Measurements from ENCODE around the gene ZNF844. TPM values are rescaled to one million over a fixed set of nuclear protein-coding genes. Genes with fewer than 3 reads are reported as not detected.
"Not testable (repeated sequence)": the region's sequence is repeated elsewhere in the genome, so short reads cannot be mapped to it uniquely, and the experiment has no call there.

The ZNF844 gene
- total RNA-seq, 4 donors from 2014 or later = 2.5 to 13.4 (median 4.8) TPM

GRCh38 chr19:12092956-12093355 lies 28.4 kb downstream of the ZNF844 start:
- no peak for ATAC-seq (ENCODE audit: low FRiP score)

DNA sequence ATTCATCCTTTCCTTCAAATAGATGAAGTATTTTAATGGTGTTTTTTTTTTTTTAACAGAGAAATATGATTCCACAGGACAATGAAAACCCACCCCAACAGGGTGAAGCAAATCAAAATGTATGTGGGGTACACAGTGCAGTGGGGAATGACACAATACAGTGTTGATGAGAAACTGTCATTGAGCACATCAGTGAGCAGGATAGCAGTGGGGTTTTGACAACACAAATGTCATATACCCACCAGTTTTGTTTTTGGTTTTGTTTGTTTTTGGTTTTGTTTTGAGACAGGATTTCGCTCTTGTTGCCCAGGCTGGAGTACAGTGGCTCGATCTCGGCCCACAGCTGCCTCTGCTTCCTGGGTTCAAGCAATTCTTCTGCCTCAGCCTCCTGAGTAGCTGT lies 29.2 kb downstream of the ZNF844 start:
- DNase-seq (ENCODE audit: low spot score) (no peak), ATAC-seq (ENCODE audit: low FRiP score) (no peak)
- TF ChIP-seq, protein P1, sequence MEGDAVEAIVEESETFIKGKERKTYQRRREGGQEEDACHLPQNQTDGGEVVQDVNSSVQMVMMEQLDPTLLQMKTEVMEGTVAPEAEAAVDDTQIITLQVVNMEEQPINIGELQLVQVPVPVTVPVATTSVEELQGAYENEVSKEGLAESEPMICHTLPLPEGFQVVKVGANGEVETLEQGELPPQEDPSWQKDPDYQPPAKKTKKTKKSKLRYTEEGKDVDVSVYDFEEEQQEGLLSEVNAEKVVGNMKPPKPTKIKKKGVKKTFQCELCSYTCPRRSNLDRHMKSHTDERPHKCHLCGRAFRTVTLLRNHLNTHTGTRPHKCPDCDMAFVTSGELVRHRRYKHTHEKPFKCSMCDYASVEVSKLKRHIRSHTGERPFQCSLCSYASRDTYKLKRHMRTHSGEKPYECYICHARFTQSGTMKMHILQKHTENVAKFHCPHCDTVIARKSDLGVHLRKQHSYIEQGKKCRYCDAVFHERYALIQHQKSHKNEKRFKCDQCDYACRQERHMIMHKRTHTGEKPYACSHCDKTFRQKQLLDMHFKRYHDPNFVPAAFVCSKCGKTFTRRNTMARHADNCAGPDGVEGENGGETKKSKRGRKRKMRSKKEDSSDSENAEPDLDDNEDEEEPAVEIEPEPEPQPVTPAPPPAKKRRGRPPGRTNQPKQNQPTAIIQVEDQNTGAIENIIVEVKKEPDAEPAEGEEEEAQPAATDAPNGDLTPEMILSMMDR (IDR thresholded peaks at IDR 0.05) = no peak

More at GRCh38 chr19:12092956-12093355, 28.4 kb downstream of the ZNF844 start:
- TF ChIP-seq, protein P1 (IDR thresholded peaks at IDR 0.05) = no peak
- no peak for DNase-seq (ENCODE audit: low spot score)

DNA sequence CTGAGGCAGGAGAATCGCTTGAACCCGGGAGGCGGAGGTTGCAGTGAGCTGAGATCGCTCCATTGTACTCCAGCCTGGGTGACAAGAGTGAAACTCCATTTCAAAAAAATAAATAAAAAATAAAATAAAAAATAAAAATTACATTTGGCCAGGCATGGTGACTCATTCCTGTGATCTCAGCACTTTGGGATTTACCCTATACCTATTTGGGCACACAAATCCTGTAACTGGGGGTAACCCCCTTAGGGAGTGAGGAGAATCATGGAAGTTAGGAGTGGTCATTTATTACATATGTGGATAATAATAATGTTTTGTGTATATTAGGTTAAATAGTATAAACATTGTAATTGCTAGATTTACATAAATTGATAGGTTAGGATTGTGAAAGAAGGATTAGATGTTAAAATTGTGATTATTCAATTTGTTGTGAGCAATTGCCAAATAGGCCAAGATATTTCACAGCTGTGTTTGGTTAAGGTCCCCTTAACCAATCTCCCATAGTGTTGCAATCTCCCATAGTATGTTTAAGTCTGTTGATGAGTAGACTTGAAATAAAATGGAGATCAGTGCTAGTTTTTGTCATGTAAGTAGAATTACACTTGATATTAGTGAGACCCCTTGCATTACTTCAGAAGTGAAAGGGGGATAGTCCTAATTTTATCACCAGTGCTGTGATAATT lies 30.7 kb downstream of the ZNF844 start:
- ATAC-seq (ENCODE audit: low FRiP score) = no peak
- no peak for DNase-seq (ENCODE audit: low spot score)
- TF ChIP-seq, protein P1 (IDR thresholded peaks at IDR 0.05) = no peak

DNA sequence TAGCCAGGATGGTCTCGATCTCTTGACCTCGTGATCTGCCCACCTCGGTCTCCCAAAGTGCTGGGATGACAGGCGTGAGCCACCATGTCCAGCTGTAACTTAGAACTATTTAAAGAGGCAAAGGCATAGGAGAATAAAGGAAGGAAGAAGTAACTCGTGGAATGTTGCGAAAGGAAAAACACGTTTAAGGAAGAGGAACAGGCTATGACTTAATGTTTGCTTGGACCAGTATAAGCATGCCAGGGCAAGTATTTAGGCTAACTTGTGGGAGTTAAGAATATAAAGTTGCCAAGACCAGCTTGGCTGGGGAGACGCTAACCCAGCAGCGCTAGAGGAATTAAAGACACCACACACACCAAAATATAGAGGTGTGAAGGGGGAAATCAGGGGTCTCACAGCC lies 33.5 kb downstream of the ZNF844 start:
- DNase-seq (ENCODE audit: low spot score) = no peak
- TF ChIP-seq, protein P1 (IDR thresholded peaks at IDR 0.05) = no peak
- no peak for ATAC-seq (ENCODE audit: low FRiP score)

- not testable (repeated sequence) for ATAC-seq (ENCODE audit: low FRiP score); DNase-seq (ENCODE audit: low spot score)
Observed at GRCh38 chr19:12103909-12104308, 39.4 kb downstream of the ZNF844 start.

DNA sequence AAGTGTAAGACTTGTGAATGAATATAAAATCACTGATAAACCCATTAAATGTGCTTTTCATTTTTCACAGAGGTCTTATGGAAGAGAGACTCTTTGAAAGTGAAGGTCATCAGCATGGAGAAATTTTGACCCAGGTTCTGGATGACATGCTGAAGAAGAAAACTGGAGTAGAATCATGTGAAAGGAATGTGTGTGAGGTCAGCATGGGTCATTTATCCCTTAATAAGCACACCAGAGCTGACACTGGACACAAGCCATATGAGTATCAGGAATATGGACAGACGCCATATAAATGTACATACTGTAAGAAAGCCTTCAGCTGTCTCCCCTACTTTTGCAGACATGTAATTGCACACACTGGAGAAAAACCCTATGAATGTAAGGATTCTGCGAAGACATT lies 46.6 kb downstream of the ZNF844 start:
- DNase-seq (ENCODE audit: low spot score) = no peak
- TF ChIP-seq, protein P1 (IDR thresholded peaks at IDR 0.05) = no peak
- no peak for ATAC-seq (ENCODE audit: low FRiP score)

GRCh38 chr19:12111943-12112637 lies 47.6 kb downstream of the ZNF844 start:
- DNase-seq (ENCODE audit: low spot score) = no peak
- TF ChIP-seq, protein P1 (IDR thresholded peaks at IDR 0.05) = no peak
- no peak for ATAC-seq (ENCODE audit: low FRiP score)
